ENCODE data around the gene JAM3. TPM values are rescaled to one million over a fixed set of nuclear protein-coding genes. Genes with fewer than 3 reads are reported as not detected.

JAM3 gene
- total and polyA plus RNA-seq, 2 donors (not counting 1 experiment from before 2014, with no cell fraction given) = 13.5 to 29.6 TPM

DNA sequence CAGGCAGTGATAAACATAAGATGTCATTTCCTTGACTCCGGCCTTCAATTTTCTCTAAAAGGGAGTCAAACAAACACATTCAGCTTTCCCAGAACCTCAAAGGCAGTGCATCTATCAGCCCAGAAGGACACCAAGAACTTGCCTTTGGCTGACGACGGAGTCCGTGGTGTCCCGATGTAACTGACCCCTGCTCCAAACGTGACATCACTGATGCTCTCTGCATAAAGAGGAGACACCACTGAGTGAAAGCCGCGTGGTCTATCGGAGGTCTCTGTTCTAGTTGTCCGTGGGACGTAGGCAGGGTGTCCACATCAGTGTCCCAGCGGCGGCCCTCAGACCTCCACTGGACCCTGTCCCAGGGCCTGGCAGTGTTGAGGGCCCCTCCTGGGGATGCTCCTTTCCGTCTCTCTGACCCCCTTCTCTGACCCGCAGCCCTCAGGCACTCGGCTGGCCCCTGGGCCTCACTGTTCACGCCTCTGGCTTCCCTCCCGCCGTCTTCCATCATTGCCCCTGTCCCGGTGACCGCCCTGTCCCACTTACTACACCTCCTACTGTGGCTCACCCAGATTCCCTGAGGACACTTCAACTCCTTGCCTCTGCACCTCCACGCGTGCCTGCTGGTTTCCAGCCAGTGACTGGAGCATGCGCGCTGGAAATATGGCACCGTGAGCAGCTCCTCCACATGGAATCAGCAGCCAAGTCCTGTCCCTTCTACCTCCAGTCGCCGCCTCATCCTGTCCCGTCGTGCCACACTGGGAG lies 84.5 kb downstream of the JAM3 start:
- Histone ChIP-seq H3K79me2 (ENCODE audit: control insufficient read depth, insufficient read depth, low read length) (no peaks in the 10 kb centered on the region), H4K20me1 (ENCODE audit: control insufficient read depth, insufficient read depth, low read length, poor library complexity, severe bottlenecking) (no peaks in the 10 kb centered on the region), H3K4me2 (replicated peaks; ENCODE audit: low read depth, low read length, poor library complexity, severe bottlenecking) (no peak overlapping the region), H3K36me3 (replicated peaks in 1 of 2; ENCODE audit: control extremely low read depth in 1 of 2, control insufficient read depth in 1 of 2, extremely low read depth in 1 of 2, insufficient read depth in 2 of 2, low read length in 1 of 2) (peaks cover 0 to 50% of the 10 kb centered on the region in 2 experiments), H3K4me3 (ENCODE audit: control extremely low read depth in 1 of 5, extremely low read depth in 1 of 5, insufficient read depth in 1 of 5, low read depth in 2 of 5, low read length in 4 of 5) (no peak overlapping the region), H3K9me3 (ENCODE audit: control extremely low read depth in 1 of 3, control insufficient read depth in 2 of 3, insufficient read depth in 1 of 3, low read length in 2 of 3) (no peaks in the 10 kb centered on the region), H3K27me3 (replicated peaks in 1 of 4; ENCODE audit: control extremely low read depth in 1 of 4, control insufficient read depth in 3 of 4, insufficient read depth in 4 of 4, low read length in 3 of 4) (no peaks in the 10 kb centered on the region), H3K27ac (ENCODE audit: low read length in 2 of 2) (no peak overlapping the region), H2AFZ (ENCODE audit: insufficient read depth, low read depth, low read length, poor library complexity, severe bottlenecking) (no peak overlapping the region), H3K4me1 (ENCODE audit: control insufficient read depth in 2 of 2, insufficient read depth in 2 of 2, low read length in 2 of 2) (no peaks in the 10 kb centered on the region), H3K9ac (ENCODE audit: low read length) (no peak overlapping the region)
- H3K27me3 Mint-ChIP-seq = no peaks in the 10 kb centered on the region
- ATAC-seq (ENCODE audit: low read depth) (no peak), DNase-seq (no peak)
- ChIA-PET CTCF (interaction anchor here (2.0 kb wide), 1 partner anchor 103 kb away, joined by 7 read pairs; no protein-coding TSS in a partner anchor), POLR2A (no interaction called here)
- WGBS (ENCODE audit: insufficient coverage) = 98% methylated on average over 30 of the region's 30 CpGs
- H3K9me3 Mint-ChIP-seq (ENCODE audit: insufficient read depth) = no peaks in the 10 kb centered on the region
- no peaks in the 10 kb centered on the region for H3K4me1 Mint-ChIP-seq
- intact Hi-C loops (cut with micrococcal nuclease) = no loop called here
- no peak overlapping the region for H3K4me3 Mint-ChIP-seq
- no peak overlapping the region for H3K27ac Mint-ChIP-seq
- TF ChIP-seq, protein P1, sequence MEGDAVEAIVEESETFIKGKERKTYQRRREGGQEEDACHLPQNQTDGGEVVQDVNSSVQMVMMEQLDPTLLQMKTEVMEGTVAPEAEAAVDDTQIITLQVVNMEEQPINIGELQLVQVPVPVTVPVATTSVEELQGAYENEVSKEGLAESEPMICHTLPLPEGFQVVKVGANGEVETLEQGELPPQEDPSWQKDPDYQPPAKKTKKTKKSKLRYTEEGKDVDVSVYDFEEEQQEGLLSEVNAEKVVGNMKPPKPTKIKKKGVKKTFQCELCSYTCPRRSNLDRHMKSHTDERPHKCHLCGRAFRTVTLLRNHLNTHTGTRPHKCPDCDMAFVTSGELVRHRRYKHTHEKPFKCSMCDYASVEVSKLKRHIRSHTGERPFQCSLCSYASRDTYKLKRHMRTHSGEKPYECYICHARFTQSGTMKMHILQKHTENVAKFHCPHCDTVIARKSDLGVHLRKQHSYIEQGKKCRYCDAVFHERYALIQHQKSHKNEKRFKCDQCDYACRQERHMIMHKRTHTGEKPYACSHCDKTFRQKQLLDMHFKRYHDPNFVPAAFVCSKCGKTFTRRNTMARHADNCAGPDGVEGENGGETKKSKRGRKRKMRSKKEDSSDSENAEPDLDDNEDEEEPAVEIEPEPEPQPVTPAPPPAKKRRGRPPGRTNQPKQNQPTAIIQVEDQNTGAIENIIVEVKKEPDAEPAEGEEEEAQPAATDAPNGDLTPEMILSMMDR (IDR thresholded peaks at IDR 0.05) = no peak
- no peak for TF ChIP-seq EZH2 (IDR thresholded peaks at IDR 0.05; ENCODE audit: borderline replicate concordance, insufficient read depth, low read depth, low read length, poor library complexity, severe bottlenecking)

GRCh38 chr11:134154441-134154840 lies 85.6 kb downstream of the JAM3 start:
- H3K4me1 ChIP-seq (ENCODE audit: control insufficient read depth in 2 of 2, insufficient read depth in 2 of 2, low read length in 2 of 2) = no peaks in the 10 kb centered on the region
- no peaks in the 10 kb centered on the region for H3K27me3 ChIP-seq (replicated peaks in 1 of 4; ENCODE audit: control extremely low read depth in 1 of 4, control insufficient read depth in 3 of 4, insufficient read depth in 4 of 4, low read length in 3 of 4)
- H3K4me1 Mint-ChIP-seq = no peaks in the 10 kb centered on the region
- intact Hi-C loops (cut with micrococcal nuclease) = no loop called here
- no peak overlapping the region for H3K27ac Mint-ChIP-seq
- no peak overlapping the region for H2AFZ ChIP-seq (ENCODE audit: insufficient read depth, low read depth, low read length, poor library complexity, severe bottlenecking)
- H3K27me3 Mint-ChIP-seq = no peaks in the 10 kb centered on the region
- no peak overlapping the region for H3K27ac ChIP-seq (ENCODE audit: low read length in 2 of 2)
- no peak overlapping the region for H3K4me3 Mint-ChIP-seq
- H3K4me2 ChIP-seq (replicated peaks; ENCODE audit: low read depth, low read length, poor library complexity, severe bottlenecking) = no peak overlapping the region
- no peak overlapping the region for H3K4me3 ChIP-seq (ENCODE audit: control extremely low read depth in 1 of 5, extremely low read depth in 1 of 5, insufficient read depth in 1 of 5, low read depth in 2 of 5, low read length in 4 of 5)
- TF ChIP-seq, protein P1 (IDR thresholded peaks at IDR 0.05) = no peak
- no peak for TF ChIP-seq EZH2 (IDR thresholded peaks at IDR 0.05; ENCODE audit: borderline replicate concordance, insufficient read depth, low read depth, low read length, poor library complexity, severe bottlenecking)
- peaks cover 0 to 50% of the 10 kb centered on the region in 2 experiments for H3K36me3 ChIP-seq (replicated peaks in 1 of 2; ENCODE audit: control extremely low read depth in 1 of 2, control insufficient read depth in 1 of 2, extremely low read depth in 1 of 2, insufficient read depth in 2 of 2, low read length in 1 of 2)
- no peaks in the 10 kb centered on the region for H4K20me1 ChIP-seq (ENCODE audit: control insufficient read depth, insufficient read depth, low read length, poor library complexity, severe bottlenecking)
- no peak overlapping the region for H3K9ac ChIP-seq (ENCODE audit: low read length)
- ChIA-PET POLR2A (no interaction called here), CTCF (no interaction called here)
- H3K9me3 Mint-ChIP-seq (ENCODE audit: insufficient read depth) = no peaks in the 10 kb centered on the region
- 100% methylated on average over 6 of the region's 11 CpGs for whole genome bisulfite sequencing (ENCODE audit: insufficient coverage)
- DNase-seq (no peak), ATAC-seq (ENCODE audit: low read depth) (no peak)
- no peaks in the 10 kb centered on the region for H3K79me2 ChIP-seq (ENCODE audit: control insufficient read depth, insufficient read depth, low read length)
- no peaks in the 10 kb centered on the region for H3K9me3 ChIP-seq (ENCODE audit: control extremely low read depth in 1 of 3, control insufficient read depth in 2 of 3, insufficient read depth in 1 of 3, low read length in 2 of 3)

Measured in B cell (primary cell).